ENCODE data around the gene GRWD1.

GRWD1 gene

DNA sequence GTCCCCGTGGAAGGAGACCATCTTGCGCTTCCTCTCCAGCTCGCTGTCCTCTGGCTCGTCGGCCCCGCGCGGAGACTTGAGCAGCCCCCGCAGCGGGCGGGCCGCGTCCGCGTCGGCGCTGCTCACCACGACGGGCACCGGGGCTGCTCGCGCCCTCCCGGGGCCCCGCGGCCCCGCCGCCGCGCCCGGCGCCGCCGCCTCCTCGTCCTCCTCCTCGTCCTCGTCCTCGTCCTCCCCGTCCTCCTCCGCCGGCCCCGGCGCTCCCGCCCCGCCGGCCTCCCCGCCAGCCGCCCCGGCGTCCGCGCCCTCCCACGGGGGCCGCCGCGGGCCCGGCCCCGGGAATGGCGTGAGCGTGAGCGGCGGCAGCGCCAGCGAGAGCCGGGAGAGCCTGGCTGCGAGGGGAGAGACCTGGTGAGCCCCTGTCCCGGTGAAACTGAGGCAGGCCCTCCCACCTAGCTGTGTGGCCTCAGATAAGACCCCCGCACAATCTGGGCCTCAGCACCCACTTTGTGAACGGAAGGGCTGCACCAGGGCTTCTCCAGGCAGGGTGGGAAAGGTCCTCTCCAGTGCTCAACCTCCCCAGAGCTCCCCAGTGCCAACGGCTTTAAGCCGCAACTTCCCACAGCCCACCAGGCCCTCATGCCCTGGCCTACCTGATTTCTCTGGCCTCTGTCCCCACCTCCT lies 48.1 kb downstream of the GRWD1 start:
- DNase-seq, result peak in 1 of 56 donors; percentile 55

- DNase-seq, result no peak
Measured at GRCh38 chr19:48495396-48495795, 49.6 kb downstream of the GRWD1 start.

- no peak for DNase-seq
Measured at GRCh38 chr19:48496959-48497727, 51.4 kb downstream of the GRWD1 start.

DNA sequence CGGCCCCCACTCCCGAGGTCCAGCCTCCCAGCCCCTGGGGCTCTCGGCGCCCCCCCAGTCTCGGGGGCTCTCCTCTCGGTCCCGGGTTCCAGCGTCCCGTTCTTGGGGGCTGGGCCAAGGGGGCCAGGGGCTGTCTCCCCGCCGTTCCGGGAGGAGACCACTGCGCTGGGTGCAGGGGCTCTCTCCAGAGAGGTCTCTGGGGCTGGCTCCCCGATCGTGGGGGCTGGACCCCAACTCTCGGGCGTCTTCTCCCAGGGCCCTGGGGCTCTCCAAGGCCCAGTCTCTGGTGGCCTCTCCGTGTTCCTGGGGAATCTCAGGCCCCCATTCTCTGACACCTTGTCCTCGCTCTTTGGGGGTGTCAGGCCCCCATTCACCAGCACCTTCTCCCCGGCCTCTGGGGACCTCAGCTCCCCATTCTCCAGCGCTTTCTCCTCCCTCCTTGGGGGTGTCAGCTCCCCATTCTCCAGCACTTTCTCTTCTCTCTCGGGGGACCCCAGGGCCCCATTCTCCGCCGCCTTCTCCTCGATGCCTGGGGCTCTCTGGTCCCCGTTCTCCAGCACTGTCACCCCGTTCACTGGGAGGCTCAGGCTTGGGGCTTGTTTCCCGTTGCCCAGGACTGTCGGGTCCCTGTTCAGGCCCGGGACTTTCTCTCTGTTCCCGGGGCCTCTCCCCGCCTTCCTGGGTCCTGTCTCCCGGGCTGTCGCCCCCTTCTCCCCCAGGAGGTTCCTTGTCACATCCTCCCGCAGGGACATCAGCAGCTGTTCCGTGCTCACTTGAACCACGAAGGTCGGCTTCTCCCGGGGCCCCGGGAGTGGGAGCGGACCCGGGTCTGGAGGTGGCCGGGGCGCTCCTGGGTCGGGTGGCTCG lies 52.2 kb downstream of the GRWD1 start:
- DNase-seq, result no peak

GRCh38 chr19:48498595-48499311 lies 53.0 kb downstream of the GRWD1 start:
- no peak for DNase-seq

DNA sequence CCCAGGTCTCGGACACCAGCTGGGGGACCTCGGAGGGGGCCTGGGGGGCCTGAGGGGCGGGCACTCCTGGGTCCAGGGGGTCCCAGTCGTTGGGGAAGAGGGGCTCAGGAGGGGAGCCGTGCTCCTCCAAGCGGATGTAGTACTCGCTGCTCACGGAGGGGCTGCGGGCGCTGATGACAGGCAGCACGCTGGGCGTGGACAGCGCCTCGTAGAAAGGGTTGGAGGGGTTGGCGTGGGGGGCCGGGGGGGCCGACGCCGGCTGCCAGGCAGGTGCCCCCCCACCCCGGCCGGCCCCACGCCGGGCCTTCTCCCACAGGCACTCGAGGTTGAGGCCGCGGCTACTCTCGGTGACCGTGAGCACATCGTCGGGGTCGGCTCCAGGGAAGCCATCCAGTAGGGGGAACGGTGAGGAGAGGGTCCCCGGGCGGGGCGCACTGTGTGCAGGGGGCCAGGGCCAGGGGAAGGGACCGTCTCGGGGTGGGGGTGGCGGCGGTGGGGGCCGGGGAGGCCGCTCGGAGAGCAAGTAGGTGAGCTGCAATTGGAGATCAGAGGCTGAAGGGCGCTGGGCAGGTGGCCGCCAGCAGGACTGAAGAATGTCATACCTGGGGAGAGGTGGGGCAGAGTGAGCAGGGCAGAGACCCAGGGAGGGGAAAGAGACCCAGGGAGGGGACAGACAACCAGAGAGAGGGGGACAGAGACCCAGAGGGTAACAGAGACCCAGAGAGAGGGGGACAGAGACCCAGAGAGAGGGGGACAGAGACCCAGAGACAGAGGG lies 53.7 kb downstream of the GRWD1 start:
- no peak for DNase-seq

- DNase-seq, result no peak
Measured at GRCh38 chr19:48500830-48501493, 55.2 kb downstream of the GRWD1 start.

- DNase-seq, result peak in 9 of 56 donors; percentile 15 to 91 (median 39)
Measured at GRCh38 chr19:48501494-48502349, 55.9 kb downstream of the GRWD1 start.

GRCh38 chr19:48502350-48503018 lies 56.7 kb downstream of the GRWD1 start:
- DNase-seq, result no peak

- DNase-seq, result no peak
Measured at GRCh38 chr19:48506138-48506733, 60.5 kb downstream of the GRWD1 start.
